Measurements from ENCODE around the gene COG5.

DNA sequence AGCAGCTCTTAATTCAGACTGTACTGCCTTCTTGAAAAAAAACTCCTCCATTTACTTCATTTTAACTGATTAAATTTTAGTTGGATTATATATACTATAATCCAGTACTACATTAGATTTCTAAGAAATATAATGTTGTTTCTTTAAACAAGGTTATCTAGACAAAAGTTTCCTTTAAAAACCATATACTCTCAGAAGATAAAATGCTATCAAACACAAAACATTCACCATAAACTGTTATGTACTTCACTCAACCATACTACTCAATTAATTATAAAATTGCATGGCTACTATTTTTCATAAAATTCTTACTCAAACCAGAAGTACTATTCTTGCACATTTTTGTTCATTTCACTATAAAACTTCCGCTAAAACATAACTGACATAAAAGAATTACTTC, 81.1 kb downstream of the COG5 start:
- TF ChIP-seq, protein P1, sequence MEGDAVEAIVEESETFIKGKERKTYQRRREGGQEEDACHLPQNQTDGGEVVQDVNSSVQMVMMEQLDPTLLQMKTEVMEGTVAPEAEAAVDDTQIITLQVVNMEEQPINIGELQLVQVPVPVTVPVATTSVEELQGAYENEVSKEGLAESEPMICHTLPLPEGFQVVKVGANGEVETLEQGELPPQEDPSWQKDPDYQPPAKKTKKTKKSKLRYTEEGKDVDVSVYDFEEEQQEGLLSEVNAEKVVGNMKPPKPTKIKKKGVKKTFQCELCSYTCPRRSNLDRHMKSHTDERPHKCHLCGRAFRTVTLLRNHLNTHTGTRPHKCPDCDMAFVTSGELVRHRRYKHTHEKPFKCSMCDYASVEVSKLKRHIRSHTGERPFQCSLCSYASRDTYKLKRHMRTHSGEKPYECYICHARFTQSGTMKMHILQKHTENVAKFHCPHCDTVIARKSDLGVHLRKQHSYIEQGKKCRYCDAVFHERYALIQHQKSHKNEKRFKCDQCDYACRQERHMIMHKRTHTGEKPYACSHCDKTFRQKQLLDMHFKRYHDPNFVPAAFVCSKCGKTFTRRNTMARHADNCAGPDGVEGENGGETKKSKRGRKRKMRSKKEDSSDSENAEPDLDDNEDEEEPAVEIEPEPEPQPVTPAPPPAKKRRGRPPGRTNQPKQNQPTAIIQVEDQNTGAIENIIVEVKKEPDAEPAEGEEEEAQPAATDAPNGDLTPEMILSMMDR (conservative IDR thresholded peaks at IDR 0.05; ENCODE audit: low read length) = no peak
- no peak for TF ChIP-seq EZH2phosphoT487 (IDR thresholded peaks at IDR 0.05; ENCODE audit: borderline replicate concordance)

Data from Loucy (cell line).